HCT116 (cell line): ENCODE results near the gene SLC47A2.

Experiments used
- EZH2 ChIP-seq: fragments of 200-600 bp; sonication (generic); IDR thresholded peaks from 2 replicates; pipeline ENCODE4 v1.6.1; 2017; ENCODE audit warnings: antibody characterized with exemption, mixed run types
- FOSL1 ChIP-seq: IDR thresholded peaks from 2 replicates; pipeline ENCODE4 v1.6.1; 2012; ENCODE audit warnings: low read depth
- SIN3A ChIP-seq: IDR thresholded peaks from 2 replicates; pipeline ENCODE4 v1.6.1; 2012; ENCODE audit warnings: low read depth
- TF ChIP-seq, protein P1 (sequence below), 3 experiments: fragments of 200-600 bp in 1 of 3; sonication (generic) in 1 of 3; IDR thresholded peaks in 2 of 3; conservative IDR thresholded peaks in 1 of 3; 2 replicates each; pipeline ENCODE4 v1.5.1; 2012 to 2017; ENCODE audit warnings: low read depth in 2 of 3, low read length in 2 of 3, antibody characterized with exemption in 1 of 3, borderline replicate concordance in 1 of 3, control low read depth in 1 of 3, mild to moderate bottlenecking in 1 of 3, mixed read lengths in 1 of 3, mixed run types in 1 of 3, moderate library complexity in 1 of 3; ENCODE audit not compliant: insufficient read depth in 1 of 3

DNA sequence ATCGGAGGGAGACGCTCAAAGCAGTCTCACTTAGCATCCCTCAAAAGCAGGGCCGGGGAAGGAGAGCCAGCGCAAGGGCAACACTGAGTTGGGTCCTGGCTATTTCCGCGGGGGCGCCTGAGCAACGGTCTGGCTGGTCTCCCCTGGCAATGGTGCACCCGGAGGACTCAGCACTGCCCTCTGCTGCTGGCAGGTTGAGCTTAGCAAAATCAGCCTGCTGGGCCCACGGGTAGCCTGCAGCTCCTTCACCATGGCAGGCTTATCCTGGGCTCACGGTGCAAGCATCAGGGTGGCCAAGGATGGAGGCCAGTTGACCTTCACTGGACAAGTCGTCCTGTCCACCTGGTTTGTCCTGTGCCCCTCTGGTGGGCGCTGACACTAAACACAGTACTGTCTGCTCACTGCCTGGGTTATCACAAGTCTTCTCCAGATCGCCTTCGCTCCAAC lies 46.2 kb upstream of the SLC47A2 start:
- TF ChIP-seq EZH2 (no peak), SIN3A (no peak), FOSL1 (no peak)
- TF ChIP-seq, protein P1, sequence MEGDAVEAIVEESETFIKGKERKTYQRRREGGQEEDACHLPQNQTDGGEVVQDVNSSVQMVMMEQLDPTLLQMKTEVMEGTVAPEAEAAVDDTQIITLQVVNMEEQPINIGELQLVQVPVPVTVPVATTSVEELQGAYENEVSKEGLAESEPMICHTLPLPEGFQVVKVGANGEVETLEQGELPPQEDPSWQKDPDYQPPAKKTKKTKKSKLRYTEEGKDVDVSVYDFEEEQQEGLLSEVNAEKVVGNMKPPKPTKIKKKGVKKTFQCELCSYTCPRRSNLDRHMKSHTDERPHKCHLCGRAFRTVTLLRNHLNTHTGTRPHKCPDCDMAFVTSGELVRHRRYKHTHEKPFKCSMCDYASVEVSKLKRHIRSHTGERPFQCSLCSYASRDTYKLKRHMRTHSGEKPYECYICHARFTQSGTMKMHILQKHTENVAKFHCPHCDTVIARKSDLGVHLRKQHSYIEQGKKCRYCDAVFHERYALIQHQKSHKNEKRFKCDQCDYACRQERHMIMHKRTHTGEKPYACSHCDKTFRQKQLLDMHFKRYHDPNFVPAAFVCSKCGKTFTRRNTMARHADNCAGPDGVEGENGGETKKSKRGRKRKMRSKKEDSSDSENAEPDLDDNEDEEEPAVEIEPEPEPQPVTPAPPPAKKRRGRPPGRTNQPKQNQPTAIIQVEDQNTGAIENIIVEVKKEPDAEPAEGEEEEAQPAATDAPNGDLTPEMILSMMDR (IDR thresholded peaks at IDR 0.05 in 2 of 3, conservative IDR thresholded peaks at IDR 0.05 in 1 of 3; ENCODE audit: borderline replicate concordance in 1 of 3, insufficient read depth in 1 of 3, low read depth in 2 of 3, low read length in 2 of 3): peak; percentile 66 to 78 (median 73); a peak in 5 of 6 replicates
